ENCODE data around the gene TNFAIP8L2.

- TF ChIP-seq CTCF (conservative IDR thresholded peaks at IDR 0.05): no peak
- TF ChIP-seq ZFX (IDR thresholded peaks at IDR 0.05): no peak
These were observed 9.3 kb upstream of the TNFAIP8L2 start for GRCh38 chr1:151147132-151147503.

Data from C4-2B (cell line).